Measurements from ENCODE around the gene KMT2A.
A peak's percentile ranks its signal among the peaks of the same experiment; 100 is the strongest.
"Not testable (repeated sequence)": the region's sequence is repeated elsewhere in the genome, so short reads cannot be mapped to it uniquely, and the experiment has no call there.

KMT2A gene

DNA sequence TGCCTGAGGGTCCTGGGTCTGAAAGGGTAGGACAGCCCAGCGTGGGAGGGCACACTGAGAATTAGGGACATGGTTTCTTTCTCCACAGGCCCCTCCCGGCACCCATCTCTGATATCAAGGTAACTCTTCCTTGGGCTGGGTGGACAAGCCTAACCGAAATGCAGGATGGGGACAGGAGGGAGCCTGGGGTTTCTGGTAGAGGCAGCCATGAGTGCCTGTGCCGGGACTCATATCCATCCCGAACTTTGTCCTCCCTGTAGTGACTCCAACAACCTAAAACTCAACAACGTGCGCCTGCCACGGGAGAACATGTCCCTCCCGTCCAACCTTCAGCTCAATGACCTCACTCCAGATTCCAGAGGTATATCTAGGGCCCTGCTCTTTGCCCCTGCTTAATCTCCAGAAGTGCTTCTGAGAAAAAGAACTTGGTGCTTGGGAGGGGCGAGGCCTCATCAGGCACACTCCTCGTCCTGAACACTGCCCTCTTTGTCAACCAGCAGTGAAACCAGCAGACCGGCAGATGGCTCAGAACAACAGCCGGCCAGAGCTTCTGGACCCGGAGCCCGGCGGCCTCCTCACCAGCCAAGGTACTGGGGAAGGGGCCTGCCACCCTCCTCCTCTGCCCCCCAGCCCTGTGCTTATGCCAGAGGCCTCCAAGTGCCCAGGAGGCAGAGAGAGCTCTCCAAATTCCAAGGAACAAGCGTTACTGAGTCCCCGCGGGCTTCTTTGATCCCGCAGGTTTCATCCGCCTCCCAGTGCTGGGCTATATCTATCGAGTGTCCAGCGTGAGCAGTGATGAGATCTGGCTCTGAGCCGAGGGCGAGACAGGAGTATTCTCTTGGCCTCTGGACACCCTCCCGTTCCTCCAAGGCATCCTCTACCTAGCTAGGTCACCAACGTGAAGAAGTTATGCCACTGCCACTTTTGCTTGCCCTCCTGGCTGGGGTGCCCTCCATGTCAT lies 97.8 kb downstream of the KMT2A start:
- no peak for DNase-seq

GRCh38 chr11:118535261-118535660 lies 99.0 kb downstream of the KMT2A start:
- DNase-seq, result no peak

DNA sequence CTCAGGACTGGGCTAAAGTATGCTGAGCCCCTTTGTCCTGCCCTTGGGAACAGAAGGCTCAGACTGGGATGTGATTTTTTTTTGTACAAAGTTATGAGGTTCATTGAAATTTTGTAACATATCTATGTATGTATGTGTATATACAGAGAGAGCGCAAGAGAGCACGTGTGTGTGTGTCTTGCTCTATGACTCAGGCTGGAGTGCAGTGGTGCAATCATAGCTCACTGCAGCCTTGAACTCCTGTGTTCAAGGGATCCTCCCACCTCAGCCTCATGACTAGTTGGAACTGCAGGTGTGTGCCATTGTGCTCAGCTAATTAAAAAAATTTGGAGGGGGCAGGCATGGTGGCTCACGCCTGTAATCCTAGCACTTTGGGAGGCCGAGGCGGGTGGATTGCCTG lies 100.4 kb downstream of the KMT2A start:
- DNase-seq, result no peak

DNA sequence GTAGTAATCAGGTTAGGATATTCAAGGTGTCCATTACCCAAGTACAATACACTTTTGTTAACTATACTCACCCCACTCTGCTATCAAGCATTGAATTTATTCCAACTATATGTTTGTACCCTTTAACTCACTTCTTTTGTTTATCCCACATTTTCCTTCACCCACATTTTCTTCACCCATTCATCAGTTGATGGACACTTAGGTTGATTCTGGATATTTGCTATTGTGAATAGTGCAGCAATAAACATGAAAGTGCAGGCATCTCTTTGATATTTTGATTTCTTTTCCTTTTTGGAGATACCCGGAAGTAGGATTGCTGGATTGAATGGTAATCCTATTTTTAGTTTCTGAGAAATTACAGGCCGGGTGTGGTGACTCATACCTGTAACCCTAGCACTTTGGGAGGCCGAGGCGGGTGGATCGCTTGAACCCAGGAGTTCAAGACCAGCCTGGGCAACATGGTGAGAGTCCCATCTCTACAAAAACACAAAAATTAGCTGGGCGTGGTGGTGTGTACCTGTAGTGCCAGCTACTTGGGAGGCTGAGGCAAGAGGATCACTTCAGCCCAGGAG lies 101.2 kb downstream of the KMT2A start:
- DNase-seq, result no peak

- DNase-seq, result no peak
Measured at GRCh38 chr11:118544010-118544646, 107.8 kb downstream of the KMT2A start.

GRCh38 chr11:118544647-118545010 lies 108.3 kb downstream of the KMT2A start:
- no peak for DNase-seq

DNA sequence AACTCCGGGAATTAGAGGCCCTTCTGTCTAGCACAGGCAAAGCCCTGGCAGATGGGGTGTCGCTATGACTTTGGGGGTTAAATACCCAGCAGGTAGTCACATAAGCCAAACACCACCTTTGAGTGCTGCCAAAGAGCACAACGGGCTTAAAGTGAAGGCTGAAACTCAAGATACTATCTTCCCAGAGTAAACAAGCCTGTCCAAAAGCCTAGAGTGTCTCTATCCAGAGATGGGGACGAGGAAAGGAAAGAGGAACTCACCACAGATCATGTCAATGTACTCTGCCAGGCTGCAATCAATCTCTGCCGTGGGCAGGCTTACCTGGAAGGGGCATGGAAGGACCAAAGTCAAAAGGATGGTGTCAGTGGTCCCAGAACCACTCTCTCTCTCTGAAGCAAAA lies 109.2 kb downstream of the KMT2A start:
- DNase-seq, result no peak

DNA sequence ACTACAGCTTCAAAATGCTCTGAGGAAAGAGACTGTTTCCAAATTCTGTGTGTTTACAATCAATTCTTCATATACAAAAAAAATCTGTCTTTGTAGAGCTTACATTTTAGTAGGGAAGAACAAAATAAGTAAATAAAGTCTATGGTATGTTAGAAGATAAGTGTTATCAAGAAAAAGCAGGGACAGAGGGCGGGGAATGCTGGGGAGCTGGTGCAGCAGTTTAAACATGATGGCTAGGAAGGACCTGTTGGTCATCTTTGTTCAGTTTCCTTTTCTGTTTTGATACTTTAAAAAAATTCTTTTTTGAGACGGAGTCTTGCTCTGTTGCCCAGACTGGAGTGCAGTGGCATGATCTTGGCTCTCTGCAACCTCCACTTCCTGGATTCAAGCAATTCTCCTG lies 110.8 kb downstream of the KMT2A start:
- DNase-seq, result no peak

DNA sequence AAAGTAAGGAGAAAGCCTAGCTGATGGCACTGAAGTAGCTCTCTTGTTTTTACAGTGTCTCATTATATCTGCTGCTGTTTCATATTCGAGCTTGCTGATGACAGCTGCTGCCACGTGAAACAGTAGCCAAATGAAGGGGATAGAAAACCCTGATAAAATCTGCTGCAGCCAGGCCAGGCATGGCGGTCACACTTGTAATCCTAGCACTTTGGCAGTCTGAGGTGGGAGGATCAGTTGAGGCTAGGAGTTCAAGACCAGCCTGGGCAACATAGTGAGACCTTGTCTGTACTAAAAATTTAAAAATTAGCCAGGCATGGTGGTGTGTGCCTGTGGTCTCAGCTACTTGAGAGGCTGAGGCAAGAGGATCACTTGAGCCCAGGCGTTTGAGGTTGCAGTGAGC lies 116.0 kb downstream of the KMT2A start:
- no peak for DNase-seq

DNA sequence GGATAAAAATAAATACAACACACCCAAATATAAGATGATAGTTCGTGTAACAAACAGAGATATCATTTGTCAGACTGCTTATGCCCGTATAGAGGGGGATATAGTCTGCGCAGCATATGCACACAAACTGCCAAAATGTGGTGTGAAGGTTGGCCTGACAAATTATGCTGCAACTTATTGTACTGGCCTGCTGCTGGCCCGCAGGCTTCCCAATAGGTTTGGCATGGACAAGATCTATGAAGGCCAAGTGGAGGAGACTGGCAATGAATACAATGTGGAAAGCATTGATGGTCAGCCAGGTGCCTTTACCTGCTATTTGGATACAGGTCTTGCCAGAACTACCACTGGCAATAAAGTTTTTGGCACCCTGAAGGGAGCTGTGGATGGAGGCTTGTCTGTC lies 124.5 kb downstream of the KMT2A start:
- no peak for DNase-seq

- DNase-seq, result no peak
Measured at GRCh38 chr11:118565051-118565450, 128.8 kb downstream of the KMT2A start.

- DNase-seq, result no peak
Measured at GRCh38 chr11:118569670-118570069, 133.4 kb downstream of the KMT2A start.

GRCh38 chr11:118570787-118571186 lies 134.5 kb downstream of the KMT2A start:
- DNase-seq, result no peak

DNA sequence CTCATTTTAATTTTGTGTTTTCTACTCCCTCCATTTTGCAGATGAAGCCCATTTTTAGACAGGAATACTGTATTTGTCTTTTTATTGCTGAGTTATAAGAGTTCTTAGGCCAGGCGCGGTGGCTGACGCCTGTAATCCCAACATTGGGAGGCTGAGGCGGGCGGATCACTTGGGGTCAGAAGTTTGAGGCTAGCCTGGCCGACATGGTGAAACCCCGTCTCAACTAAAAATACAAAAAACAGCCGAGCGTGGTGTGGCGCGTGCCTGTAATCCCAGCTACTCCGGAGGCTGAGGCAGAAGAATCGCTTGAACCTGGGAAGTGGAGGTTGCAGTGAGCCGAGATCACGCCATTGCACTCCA lies 135.4 kb downstream of the KMT2A start:
- not testable (repeated sequence) for DNase-seq

DNA sequence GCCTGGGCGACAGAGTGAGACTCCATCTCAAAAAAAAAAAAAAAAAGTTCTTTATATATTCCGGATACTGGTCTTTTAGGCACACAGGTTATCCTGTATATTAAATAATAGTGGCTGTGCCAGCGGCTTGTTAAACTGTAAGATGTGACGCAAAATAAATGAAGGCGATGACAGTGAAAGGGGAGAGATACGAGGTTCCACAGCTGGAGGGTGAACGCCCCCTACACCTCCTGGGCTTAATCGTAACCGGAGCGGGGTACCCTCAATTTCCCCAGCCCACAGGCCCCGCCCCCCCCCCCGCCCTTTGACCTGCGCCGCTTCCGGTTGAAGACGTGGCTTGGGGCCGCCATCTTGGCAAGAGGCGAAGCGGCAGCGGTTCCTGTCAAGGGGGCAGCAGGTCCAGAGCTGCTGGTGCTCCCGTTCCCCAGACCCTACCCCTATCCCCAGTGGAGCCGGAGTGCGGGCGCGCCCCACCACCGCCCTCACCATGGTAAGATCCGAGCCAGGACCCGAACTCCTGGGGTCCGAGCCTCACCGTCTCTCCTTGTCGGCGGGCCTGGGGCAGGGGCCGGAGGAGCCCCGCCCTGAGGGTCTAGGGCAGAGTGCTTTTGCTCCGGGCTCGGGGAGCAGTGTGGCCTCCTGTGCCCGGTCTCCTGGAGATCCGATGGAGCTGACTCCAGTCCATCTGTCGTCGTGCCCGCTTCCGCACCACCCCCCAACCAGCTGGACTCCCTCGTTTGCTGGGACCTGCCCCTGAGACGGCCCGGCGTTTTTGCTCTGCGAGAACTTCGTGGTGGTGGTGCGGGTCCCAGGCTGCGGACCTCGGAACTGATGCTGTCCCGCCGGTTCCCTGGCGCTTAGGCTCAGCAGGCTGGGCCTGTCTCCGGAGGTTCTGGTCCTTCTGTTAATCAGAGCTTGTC lies 136.0 kb downstream of the KMT2A start, which contains the start of gene ARCN1:
Gene ARCN1, plus strand, starts transcription at position 349 of the 920 bp plus-strand sequence. Its CDS starts 139 bp downstream, at position 488.
- DNase-seq, result peak; percentile 73

- no peak for DNase-seq
Measured at GRCh38 chr11:118572981-118573550, 136.8 kb downstream of the KMT2A start.

DNA sequence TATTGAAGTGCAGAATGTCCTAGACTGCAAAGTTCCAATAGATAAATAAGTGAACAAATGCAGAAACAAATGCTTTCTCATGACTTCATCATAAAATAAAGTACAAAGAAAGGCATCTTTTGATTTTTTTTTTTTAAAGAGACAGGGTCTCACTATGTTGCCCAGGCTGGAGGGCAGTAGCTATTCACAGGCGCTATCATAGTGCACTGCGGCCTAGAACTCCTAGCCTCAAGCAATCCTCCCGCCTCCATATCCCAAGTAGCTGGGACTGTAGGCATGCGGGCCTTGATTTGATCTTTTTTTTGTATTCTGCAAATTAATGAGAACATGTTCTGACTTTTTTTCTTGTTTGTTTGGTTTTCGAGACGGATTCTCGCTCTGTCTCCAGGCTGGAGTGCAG lies 138.3 kb downstream of the KMT2A start:
- DNase-seq, result no peak

Measured in activated gamma-delta T cell treated with Interleukin-2 at 50 U/mL for 16 hours (primary cell).